ENCODE results near the gene ANXA2R.
"Not testable (repeated sequence)": the region's sequence is repeated elsewhere in the genome, so short reads cannot be mapped to it uniquely, and the experiment has no call there.

ANXA2R gene, protein sequence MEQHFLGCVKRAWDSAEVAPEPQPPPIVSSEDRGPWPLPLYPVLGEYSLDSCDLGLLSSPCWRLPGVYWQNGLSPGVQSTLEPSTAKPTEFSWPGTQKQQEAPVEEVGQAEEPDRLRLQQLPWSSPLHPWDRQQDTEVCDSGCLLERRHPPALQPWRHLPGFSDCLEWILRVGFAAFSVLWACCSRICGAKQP

DNA sequence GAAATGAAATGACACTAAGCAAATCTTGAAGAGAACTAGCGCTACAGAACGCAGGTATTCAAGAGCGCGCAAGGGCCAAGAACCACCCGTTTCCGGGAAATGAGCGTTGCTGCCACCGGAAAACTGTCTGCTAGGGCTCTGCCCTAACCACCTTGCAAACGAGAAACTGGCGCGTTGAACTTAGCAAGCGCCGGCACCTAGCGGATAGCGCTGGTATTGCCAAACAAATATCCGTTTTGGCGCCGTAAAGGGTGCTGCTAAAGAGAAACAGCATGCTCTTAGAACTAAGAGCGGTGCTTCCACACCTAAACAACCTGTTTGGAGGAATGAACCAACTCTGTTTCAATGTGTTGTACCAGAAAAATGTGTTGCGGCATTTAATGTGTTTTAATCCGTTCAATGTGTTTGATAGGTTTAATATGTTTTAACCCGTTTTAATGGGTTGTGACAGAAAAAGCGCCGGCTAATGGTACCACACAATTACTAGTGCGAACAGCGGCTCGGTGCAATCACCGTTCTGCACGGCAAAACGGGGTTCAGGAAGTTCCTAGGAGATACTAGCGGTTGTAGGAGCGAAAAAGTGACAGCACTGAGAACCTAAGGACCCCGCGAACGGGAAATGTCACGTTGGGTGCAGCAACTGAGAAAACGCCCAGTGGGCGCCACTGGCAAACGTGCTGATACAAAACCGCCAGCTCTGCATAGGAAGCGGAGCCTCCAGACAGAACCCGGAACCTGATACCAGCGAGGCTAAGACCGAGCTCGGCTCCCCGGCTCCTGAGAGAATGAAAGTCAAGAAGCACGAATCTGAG lies at the start of gene ANXA2R:
Gene ANXA2R (minus strand): TSS at position 33 of the 812 bp plus-strand sequence. CDS start 273 bp downstream, outside the sequence.
- DNase-seq (ENCODE audit: low read depth in 2 of 2): peak; percentile 90 to 93

DNA sequence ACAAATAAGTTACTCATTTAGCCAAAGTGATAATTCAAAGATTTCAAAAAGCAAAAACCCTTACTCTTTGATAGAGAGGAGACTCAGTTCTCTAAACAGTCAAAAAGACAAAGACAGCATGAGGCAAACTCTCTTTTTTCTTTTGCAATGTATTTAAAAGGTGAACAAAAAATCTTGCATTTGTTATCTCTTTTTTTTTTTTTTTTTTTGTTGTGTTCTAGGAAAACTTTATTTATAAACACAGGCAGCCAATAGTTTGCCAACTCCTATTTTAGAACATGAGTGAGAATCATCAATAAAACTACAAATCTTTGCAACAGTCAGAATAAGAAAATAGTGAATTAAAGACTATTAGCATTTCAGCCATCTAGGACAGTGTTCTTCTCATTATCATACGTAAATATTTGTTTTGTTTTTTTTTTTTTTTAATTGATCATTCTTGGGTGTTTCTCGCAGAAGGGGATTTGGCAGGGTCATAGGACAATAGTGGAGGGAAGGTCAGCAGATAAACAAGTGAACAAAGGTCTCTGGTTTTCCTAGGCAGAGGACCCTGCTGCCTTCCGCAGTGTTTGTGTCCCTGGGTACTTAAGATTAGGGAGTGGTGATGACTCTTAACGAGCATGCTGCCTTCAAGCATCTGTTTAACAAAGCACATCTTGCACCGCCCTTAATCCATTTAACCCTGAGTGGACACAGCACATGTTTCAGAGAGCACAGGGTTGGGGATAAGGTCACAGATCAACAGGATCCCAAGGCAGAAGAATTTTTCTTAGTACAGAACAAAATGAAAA lies 46.2 kb upstream of the ANXA2R start:
- not testable (repeated sequence) for DNase-seq (ENCODE audit: low read depth in 2 of 2)

DNA sequence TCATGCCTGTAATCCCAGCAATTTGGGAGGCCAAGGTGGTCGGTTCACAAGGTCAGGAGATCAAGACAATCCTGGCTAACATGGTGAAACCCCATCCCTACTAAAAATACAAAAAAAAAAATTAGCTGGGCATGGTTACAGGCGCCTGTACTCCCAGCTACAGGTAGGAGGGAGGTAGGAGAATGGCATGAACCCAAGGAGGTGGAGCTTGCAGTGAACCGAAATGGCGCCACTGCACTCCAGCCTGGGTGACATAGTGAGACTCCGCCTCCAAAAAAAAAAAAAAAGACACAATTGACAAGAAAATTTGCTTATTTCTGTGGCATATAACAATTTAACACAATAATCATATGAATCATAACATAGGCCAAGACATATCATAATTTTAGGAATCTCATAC lies 45.3 kb upstream of the ANXA2R start:
- DNase-seq (ENCODE audit: low read depth in 2 of 2): no peak

GRCh38 chr5:43084468-43084867 lies 44.3 kb upstream of the ANXA2R start:
- DNase-seq (ENCODE audit: low read depth in 2 of 2): not testable (repeated sequence)

- DNase-seq (ENCODE audit: low read depth in 2 of 2): not testable (repeated sequence)
These were observed 41.2 kb upstream of the ANXA2R start for GRCh38 chr5:43081345-43081744.

DNA sequence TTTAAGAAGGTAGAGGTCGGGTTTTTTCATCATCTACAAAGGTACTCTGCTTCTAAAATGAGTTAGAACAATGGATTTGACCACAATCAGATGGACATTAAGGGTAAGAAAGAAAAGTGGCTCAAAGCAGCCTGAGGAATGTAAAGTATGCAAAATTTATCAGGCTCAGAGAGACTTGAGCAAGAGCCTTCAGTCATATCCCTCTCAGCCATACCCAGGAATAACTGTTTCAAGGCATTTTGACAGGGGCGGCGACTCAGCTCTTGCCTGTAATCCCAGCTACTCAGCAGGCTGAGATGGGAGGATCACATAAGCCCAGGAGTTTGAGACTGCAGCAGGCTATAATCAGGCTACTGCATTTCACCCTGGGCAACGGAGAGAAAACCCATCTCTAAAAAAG lies 38.8 kb upstream of the ANXA2R start:
- no peak for DNase-seq (ENCODE audit: low read depth in 2 of 2)

DNA sequence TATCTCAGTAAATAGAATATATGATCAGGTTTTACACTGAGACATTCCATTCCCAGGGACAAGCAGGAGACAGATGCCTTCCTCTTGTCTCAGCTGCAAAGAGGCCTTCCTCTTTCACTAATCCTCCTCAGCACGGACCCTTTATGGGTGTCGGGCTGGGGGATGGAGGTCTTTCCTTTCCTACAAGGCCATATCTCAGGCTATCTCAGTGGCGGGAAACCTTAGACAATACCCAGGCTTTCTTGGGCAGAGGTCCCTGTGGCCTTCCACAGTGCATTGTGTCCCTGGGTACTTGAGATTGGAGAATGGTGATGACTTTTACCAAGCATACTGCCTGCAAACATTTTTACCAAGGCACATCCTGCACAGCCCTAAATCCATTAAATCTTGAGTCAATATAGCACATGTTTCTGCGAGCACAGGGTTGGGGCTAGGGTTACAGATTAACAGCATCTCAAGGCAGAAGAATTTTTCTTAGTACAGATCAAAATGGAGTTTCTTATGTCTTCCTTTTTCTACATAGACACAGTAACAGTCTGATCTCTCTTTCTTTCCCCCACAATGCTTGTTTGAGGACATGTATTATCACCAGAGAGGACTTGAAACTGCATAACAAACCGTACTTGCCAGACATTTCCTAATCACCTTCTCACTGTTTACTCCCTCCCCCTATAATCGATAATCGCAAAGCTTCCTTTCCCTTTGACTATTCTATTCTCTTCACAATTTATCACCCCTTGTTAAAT lies 37.5 kb upstream of the ANXA2R start:
- DNase-seq (ENCODE audit: low read depth in 2 of 2): not testable (repeated sequence)

GRCh38 chr5:43075319-43076293 lies 35.5 kb upstream of the ANXA2R start:
- no peak for DNase-seq (ENCODE audit: low read depth in 2 of 2)

DNA sequence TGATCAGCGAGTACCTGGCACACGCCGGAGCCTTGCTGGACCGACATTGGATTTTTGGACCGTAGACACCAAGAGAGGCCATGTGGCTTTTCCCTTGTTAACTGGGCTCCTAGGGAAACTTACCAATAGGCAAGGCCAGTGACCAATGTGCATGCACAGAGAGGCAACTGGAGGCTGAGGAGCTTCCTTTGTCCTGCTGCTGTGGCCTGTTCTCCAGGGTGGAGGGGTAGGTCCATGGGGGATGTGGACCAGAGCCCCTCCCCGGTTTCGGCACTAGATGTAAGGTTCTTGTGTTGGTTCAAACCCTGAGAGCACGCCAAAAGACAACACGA lies 34.8 kb upstream of the ANXA2R start:
- DNase-seq (ENCODE audit: low read depth in 2 of 2): no peak

- DNase-seq (ENCODE audit: low read depth in 2 of 2): no peak
These were observed 33.8 kb upstream of the ANXA2R start for GRCh38 chr5:43073597-43074546.

- not testable (repeated sequence) for DNase-seq (ENCODE audit: low read depth in 2 of 2)
These were observed 29.2 kb upstream of the ANXA2R start for GRCh38 chr5:43069401-43069720.

DNA sequence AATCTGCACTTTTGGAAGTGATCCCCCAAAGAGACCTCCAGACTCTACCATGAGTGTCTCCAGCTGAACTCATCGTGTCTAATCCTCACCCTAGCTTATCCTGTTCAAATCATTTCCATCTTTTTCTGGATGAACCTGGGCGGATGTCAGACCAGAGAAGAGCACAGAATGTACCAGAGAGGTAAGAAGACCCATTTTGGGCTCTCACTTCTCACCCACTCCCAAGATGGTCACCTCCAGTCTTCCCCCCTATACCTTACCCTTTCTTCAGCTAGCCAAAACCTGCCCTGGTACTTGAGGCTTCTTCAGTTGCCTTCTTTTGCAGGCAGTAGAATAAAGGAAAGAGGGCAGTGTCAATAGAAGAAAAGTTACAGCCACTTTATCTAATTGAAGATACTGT lies 27.9 kb upstream of the ANXA2R start:
- no peak for DNase-seq (ENCODE audit: low read depth in 2 of 2)

DNA sequence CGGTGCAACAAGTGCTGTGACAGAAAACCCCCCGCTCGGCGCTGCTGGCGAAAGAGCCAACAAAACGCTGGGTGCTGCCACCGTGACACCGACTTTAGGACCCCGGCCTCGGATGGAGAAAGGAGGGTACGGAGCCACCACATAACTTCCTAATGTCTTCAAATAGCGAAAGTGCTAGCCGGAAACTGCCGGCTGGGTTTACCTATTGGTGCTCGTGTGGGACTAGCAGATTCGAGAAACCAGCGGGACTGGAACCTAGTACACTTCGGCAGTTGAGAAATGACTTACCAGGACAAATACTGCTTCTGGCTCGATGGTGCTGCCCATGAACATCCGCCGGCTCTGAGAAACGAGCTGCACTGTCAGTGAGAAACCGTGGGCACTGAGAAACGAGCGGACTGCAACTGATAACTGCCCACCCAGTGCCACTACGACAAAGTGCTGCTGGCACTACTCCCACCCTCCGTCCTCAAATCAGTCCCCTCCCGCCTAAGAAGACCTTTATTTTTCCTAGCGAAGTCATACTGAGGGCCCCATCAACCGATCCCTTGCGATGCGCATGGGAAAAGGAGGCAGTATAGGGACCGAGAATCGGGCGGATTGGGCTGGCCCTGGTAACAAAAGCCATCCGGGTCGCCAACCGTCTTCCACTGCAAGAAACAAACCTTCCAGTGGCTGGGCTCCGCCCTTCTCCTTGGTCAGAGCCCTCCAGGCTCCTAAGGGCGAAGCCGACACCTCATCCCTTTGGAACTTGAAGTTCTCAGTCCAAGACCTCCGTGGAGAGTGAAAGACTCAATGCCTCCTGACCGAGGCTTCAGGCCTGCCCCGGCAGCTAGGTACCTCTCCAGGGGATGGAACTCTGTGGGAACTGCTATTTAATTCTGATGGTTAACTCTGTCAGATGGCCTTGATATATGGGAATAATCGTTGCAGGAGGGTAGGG lies 27.0 kb upstream of the ANXA2R start:
- DNase-seq (ENCODE audit: low read depth in 2 of 2): peak; percentile 71 to 83

DNA sequence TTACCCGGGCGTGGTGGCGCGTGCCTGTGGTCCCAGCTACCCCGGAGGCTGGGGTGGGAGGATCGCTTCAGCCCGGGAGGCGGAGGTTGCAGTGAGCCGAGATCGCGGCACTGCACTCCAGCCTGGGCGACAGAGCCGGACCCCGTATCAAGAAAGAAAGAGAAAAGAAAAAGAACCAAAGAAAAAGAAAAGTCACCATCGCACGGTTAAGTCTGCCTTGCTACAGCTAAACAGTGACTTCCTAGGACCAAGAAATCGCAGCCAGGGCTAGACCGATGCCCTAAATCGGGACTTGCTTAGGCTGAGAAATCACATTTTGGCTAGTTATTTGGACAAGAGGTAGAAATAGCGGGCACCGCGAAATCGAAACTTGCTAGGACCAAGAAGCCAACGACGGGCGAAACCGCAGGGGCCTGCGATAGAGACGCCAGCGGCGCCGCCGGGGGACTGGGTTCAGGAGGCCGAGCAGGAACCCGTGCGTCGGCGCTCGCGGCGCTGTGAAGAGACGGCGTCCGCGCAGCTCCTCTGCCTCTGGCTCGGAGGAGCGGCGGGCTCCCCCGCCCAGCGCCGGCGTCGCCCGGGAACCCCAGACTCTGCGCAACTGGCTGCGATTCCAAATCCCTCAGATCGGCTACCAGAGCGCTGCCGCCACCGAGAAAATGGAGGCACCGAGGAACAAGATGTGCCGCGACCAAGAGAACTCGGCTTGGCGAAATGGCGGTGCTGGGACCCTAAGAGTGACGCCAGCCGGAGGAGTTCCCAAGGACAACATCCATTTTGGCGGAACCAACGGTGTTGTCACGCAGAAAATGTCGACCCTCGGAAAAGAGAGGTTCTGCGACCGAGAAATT lies 26.1 kb upstream of the ANXA2R start:
- peak; percentile 48 to 72 for DNase-seq (ENCODE audit: low read depth in 2 of 2)

- no peak for DNase-seq (ENCODE audit: low read depth in 2 of 2)
These were observed 25.3 kb upstream of the ANXA2R start for GRCh38 chr5:43065387-43065947.

GRCh38 chr5:43063721-43064171 lies 23.6 kb upstream of the ANXA2R start:
- DNase-seq (ENCODE audit: low read depth in 2 of 2): no peak

Data from stimulated activated CD8-positive, alpha-beta memory T cell treated with anti-CD3 and anti-CD28 coated beads, Interleukin-7, amount 100 ng/mL, for 4 hours (primary cell).